Lung (tissue), 12 donors: ENCODE measurements around the gene DHX8. TPM values are rescaled to one million over a fixed set of nuclear protein-coding genes. Genes with fewer than 3 reads are reported as not detected.

ENCODE experiments used
- ATAC-seq: fragments of 200-7000 bp; cut with Tn5 transposase; one replicate; pipeline ENCODE4 v1.9.1; 2020; ENCODE audit warnings: moderate number of reproducible peaks; ENCODE audit not compliant: insufficient read depth, low FRiP score
- DNase-seq, 3 donors: peaks; one replicate each; pipeline ENCODE4 v3.0.0-alpha.2; 2013 to 2017
- H3K27ac ChIP-seq, 2 donors: one replicate each; pipeline ENCODE4 v1.5.1; 2013; ENCODE audit warnings: mild to moderate bottlenecking in 2 of 2, moderate library complexity in 2 of 2, control low read depth in 1 of 2, inconsistent platforms in 1 of 2, low read depth in 1 of 2, low read length in 1 of 2
- H3K27me3 ChIP-seq, 3 donors: one replicate each; pipeline ENCODE4 v1.5.1; 2013; ENCODE audit warnings: low read length in 2 of 3; ENCODE audit not compliant: control insufficient read depth in 3 of 3, insufficient read depth in 3 of 3
- H3K36me3 ChIP-seq, 4 donors: one replicate each; pipeline ENCODE4 v1.5.1; 2013; ENCODE audit warnings: low read length in 4 of 4, mild to moderate bottlenecking in 1 of 4, moderate library complexity in 1 of 4; ENCODE audit not compliant: control insufficient read depth in 4 of 4, insufficient read depth in 4 of 4
- H3K4me1 ChIP-seq, 5 donors: one replicate each; pipeline ENCODE4 v1.5.1; 2013; ENCODE audit warnings: low read length in 5 of 5, mild to moderate bottlenecking in 2 of 5, moderate library complexity in 1 of 5; ENCODE audit not compliant: control insufficient read depth in 5 of 5, insufficient read depth in 5 of 5
- H3K4me3 ChIP-seq: one replicate; pipeline ENCODE4 v1.5.1; 2013; ENCODE audit warnings: mild to moderate bottlenecking, control low read depth, moderate library complexity
- H3K9ac ChIP-seq, 2 donors: one replicate each; pipeline ENCODE4 v1.5.1; 2013; ENCODE audit warnings: low read length in 2 of 2, control low read depth in 1 of 2; ENCODE audit not compliant: insufficient read depth in 1 of 2
- H3K9me3 ChIP-seq, 4 donors: one replicate each; pipeline ENCODE4 v1.5.1; 2013; ENCODE audit warnings: low read length in 3 of 4, mild to moderate bottlenecking in 1 of 4, moderate library complexity in 1 of 4; ENCODE audit not compliant: control insufficient read depth in 4 of 4, insufficient read depth in 3 of 4
- WGBS, 2 donors: extraction: QIAGEN DNeasy Blood & Tissue Kit; methylation state at CpG; one replicate each; pipeline ENCODE4 v1.1.7; 2013; 5-methylcytosine and 5-hydroxymethylcytosine counted together
- polyA plus RNA-seq, 2 donors: library from polyadenylated mRNA; stranded (reverse); fragments of 200-250 nt; gene quantifications; one replicate each; pipeline ENCODE4 v1.2.1, GENCODE V29; 2013
- total RNA-seq, 2 donors: library from RNA; depleted of rRNA in 1 of 2; stranded (reverse); fragments of >200 nt in 1 of 2; gene quantifications; one replicate each; pipeline ENCODE4 v1.2.1, GENCODE V29; 2014 to 2021
- TF ChIP-seq, protein P1 (sequence below): IDR thresholded peaks from 2 replicates; pipeline ENCODE4 v1.5.1; 2012; ENCODE audit warnings: mild to moderate bottlenecking; ENCODE audit errors: control extremely low read depth, extremely low read depth
- donor health status: control.
- donor health status: control.
- donor health status: Bipolar disorder and iron deficiency.
- donor health status: healthy.
- donor health status: DM: yes; HTN: yes; CAD: no.

The DHX8 gene
- total and polyA plus RNA-seq, 4 donors = 24.7 to 45.1 (median 38.2) TPM

DNA sequence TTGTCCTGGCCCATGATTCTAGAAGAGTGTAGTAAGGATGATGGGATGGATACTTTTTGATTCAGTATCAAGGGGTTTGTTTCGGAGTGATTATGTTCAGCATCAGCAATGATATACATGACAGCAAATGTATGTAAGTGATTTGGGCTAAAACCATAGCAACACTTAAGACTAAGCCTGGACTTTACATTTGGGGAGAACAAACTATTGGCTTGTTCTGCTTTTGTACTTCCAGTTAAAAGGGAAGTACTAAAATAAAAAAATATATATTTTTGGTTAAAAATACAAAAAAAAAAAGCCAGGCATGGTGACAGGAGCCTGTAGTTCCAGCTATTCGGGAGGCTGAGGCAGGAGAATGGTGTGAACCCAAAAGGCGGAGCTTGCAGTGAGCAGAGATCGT lies 20.5 kb upstream of the DHX8 start:
- H3K27ac ChIP-seq = no peak overlapping the region
- no peaks in the 10 kb centered on the region for H3K9me3 ChIP-seq
- H3K4me1 ChIP-seq = peaks cover 0 to 5% (median 0%) of the 10 kb centered on the region in 5 donors
- no peak overlapping the region for H3K4me3 ChIP-seq
- no peak for ATAC-seq
- H3K27me3 ChIP-seq = no peaks in the 10 kb centered on the region
- DNase-seq = no peak
- WGBS, 2 donors = 81 to 82% methylated on average over 4 of the region's 4 CpGs
- no peaks in the 10 kb centered on the region for H3K36me3 ChIP-seq
- TF ChIP-seq, protein P1, sequence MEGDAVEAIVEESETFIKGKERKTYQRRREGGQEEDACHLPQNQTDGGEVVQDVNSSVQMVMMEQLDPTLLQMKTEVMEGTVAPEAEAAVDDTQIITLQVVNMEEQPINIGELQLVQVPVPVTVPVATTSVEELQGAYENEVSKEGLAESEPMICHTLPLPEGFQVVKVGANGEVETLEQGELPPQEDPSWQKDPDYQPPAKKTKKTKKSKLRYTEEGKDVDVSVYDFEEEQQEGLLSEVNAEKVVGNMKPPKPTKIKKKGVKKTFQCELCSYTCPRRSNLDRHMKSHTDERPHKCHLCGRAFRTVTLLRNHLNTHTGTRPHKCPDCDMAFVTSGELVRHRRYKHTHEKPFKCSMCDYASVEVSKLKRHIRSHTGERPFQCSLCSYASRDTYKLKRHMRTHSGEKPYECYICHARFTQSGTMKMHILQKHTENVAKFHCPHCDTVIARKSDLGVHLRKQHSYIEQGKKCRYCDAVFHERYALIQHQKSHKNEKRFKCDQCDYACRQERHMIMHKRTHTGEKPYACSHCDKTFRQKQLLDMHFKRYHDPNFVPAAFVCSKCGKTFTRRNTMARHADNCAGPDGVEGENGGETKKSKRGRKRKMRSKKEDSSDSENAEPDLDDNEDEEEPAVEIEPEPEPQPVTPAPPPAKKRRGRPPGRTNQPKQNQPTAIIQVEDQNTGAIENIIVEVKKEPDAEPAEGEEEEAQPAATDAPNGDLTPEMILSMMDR = no peak
- H3K9ac ChIP-seq = no peak overlapping the region

DNA sequence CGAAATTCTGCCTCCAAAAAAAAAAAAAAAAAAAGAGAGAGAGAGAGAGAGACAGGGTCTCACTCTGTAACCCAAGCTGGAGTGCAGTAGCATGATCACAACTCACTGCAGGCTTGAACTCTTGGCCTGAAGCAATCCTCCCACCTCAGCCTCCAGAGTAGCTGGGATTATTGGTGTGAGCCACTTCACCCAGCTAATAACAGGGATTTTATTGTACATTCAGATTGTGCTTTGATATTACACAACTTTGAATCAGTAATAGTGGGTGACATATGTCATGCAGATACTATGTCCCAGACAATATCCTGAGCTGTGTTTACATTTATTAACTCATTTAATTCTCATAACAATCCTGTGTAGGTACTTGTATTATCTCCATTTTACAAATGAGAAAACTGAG lies 19.7 kb upstream of the DHX8 start:
- Histone ChIP-seq H3K27ac (no peak overlapping the region), H3K9ac (no peak overlapping the region), H3K9me3 (no peaks in the 10 kb centered on the region), H3K4me1 (peaks cover 0 to 2% (median 0%) of the 10 kb centered on the region in 5 donors), H3K4me3 (no peak overlapping the region), H3K36me3 (no peaks in the 10 kb centered on the region), H3K27me3 (no peaks in the 10 kb centered on the region)
- DNase-seq (no peak), ATAC-seq (no peak)
- WGBS, 2 donors = 92 to 93% methylated on average over 1 of the region's 1 CpG
- TF ChIP-seq, protein P1 = no peak

DNA sequence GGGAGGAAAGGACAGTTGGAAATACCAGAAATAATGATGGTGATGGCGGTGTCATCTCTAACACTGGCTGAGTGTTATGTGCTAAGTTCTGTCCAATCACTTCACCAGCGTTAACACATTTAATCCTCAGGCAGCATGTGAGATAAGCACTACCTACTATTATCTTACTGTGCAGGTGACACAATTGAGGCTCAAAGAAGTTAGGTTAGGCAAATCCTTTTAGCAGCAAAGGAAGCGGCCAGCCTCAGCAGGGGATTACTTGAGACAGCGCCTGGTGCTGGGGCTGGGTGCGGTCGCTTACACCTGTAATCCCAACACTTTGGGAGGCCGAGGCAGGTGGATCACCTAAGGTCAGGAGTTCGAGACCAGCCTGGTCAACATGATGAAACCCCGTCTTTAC lies 18.7 kb upstream of the DHX8 start:
- Histone ChIP-seq H3K27ac (no peak overlapping the region), H3K27me3 (no peaks in the 10 kb centered on the region), H3K4me3 (no peak overlapping the region), H3K4me1 (peaks cover 0 to 2% (median 0%) of the 10 kb centered on the region in 5 donors), H3K9me3 (no peaks in the 10 kb centered on the region), H3K9ac (no peak overlapping the region), H3K36me3 (no peaks in the 10 kb centered on the region)
- no peak for ATAC-seq
- WGBS, 2 donors = 85 to 87% methylated on average over 9 of the region's 9 CpGs
- TF ChIP-seq, protein P1 = no peak
- no peak for DNase-seq

DNA sequence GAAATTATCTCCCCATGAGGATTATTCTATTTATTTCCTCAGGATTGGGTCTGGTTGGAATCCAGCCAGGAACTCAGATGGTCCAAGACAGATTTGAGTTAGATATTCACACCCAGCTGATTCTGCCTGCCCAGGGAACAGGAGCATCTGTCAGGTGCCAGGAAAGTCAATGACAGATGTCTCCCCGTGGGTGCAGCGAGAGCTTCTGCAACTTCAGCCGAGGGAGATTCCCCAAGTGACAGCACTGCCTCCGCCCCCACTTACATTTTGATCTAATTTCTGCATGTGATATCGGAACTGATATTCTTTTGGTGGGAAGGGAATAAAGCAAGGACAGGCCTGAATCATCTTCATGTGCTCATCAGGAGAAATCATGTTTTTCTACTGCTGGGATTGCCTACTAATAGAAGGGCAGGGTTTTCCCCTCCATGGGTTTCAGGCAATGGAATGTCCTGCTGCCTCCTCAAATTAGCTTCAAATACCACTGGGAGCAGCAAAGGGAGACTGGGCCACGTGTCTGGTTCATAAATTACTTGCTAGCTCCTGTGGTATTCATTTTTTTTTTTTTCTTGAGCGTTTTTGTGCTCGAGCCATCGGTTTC lies 15.7 kb upstream of the DHX8 start:
- Histone ChIP-seq H3K27ac (no peak overlapping the region), H3K4me1 (peaks cover 0 to 2% (median 0%) of the 10 kb centered on the region in 5 donors), H3K36me3 (no peaks in the 10 kb centered on the region), H3K27me3 (no peaks in the 10 kb centered on the region), H3K4me3 (no peak overlapping the region), H3K9ac (no peak overlapping the region), H3K9me3 (no peaks in the 10 kb centered on the region)
- TF ChIP-seq, protein P1 = no peak
- ATAC-seq (peak; percentile 53), DNase-seq (peak in 1 of 3 donors; percentile 21)
- 68 to 73% methylated on average over 9 of the region's 9 CpGs for WGBS, 2 donors
